GM18502 (cell line): ENCODE data around the gene FILIP1.

Experiments
- ATAC-seq: cut with Tn5 transposase; IDR thresholded peaks from one replicate; pipeline ENCODE4 v1.9.1; 2021; ENCODE audit warnings: mild to moderate bottlenecking; ENCODE audit not compliant: unreplicated experiment, poor library complexity

Gene FILIP1

DNA sequence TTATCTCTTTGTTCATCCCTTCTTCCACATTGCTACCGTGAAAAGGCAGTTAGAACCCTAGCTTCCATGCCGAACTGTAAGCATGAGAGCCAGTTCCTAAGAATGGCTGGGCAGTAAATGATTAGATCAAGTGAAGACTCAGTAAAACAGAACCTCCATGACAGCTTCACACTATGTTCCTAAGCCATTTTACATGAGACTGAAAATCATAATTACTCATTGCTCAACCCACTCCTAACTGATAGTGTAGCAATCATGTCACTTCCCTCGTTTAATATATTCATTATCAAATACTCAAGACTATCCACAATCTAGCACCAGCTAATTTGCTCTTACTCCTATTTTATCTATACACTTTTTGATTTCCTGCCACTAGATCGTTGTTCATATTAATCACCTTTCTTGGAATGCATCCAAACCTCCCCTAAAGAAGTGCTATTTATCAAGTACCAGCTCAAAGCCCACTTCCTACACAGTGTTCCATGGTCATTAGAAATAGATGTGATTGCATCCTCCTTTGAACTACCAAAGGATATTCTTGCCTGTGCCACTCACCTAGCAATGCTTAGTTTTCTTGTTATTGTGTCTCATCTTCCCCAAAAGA lies 215.0 kb downstream of the FILIP1 start:
- ATAC-seq: no peak

GRCh38 chr6:75275067-75275466 lies 218.5 kb downstream of the FILIP1 start:
- ATAC-seq: no peak

DNA sequence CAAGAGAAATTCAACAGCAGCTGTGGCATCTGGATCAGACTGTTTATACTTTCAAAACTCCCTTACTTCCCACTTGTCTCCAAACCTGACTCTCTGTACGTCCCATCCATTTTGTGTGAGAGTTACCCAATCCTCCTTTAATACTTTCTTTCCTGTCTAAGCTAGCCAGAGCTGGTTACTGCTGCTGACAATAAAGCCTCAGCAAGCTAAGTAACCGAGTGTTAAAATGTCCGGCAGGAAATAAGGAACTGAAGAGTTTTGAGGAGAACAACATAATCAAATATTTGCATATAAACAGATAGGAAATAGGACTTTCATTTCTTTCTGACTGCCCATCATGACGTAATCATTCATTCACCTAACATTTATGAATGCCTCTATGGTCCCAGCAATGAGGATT lies 220.6 kb downstream of the FILIP1 start:
- ATAC-seq: no peak

- no peak for ATAC-seq
These were observed 221.3 kb downstream of the FILIP1 start for GRCh38 chr6:75272145-75272840.

DNA sequence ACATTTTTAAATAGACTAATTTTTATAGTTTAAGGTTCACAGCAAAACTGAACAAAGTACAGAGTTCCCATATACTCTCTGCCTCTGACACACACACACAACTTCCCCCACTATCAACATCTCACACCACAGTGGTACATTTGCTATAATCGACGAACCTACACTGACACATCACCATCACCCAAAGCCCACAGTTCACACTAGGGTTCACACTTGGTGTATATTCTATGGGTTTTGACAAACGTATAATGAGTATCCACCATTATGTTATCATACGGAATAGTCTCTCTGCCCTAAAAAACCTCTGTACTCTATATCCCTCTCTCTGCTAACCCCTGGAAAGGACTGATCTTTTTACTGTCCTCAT lies 224.6 kb downstream of the FILIP1 start:
- ATAC-seq: no peak

DNA sequence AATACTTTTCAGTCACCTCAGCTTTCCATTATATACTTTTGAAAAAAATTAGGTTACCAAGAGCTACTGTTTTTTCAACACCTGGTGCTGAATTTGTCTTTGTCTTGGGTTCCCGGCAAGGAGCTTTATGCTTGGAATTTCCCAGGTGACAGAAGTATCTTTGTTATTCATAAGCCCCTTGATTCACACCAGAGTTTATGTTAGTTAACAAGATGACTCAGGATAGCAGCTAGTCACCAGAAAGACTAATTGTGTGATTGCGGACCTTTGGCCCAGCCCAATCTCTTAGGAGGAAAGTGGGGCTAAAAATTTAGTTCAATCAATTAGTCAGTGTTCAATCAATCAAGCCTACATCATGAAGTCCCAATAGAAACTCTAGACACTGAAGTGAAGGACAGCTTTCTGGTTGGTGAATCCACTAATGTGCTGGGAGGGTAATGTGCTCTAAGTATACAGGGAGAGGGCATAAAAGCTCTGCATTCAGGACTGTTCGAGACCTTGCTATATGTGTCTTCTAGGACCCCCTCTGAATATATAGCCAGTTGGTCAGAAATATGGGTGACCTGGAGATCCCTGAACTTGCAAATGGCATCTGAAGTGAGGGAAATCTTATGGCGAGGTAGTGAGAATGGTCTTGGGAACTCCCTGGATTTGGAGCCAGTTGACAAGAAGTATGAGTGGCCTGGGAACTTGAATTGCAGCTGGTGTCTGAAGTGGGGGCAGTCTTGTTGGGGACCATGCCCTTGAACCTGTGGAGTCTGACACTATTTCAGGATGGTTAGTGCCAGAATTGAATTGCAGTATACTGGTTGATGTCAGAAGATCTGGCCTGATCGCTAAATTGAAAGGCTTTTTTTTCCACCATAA lies 225.2 kb downstream of the FILIP1 start:
- no peak for ATAC-seq

DNA sequence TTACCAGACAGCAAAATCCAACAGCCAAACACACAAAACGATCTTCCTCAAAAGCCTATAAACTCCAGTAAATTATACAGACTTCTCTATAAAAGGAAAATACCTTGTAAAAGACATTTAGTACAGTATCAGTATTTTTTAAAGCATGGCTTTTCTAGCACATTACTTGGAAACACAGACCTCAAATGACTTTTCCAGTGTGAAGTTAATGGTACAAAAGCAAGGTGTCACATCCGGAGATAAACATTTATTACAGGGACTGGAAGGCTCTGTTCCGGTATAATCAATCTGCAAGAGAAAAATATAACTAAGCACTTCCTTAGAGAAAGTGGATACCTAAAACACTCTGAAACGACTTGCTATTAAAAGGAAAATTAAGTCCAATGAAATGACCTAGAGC lies 226.1 kb downstream of the FILIP1 start:
- no peak for ATAC-seq

- peak; percentile 85 for ATAC-seq
These were observed 226.8 kb downstream of the FILIP1 start for GRCh38 chr6:75266716-75267291.

DNA sequence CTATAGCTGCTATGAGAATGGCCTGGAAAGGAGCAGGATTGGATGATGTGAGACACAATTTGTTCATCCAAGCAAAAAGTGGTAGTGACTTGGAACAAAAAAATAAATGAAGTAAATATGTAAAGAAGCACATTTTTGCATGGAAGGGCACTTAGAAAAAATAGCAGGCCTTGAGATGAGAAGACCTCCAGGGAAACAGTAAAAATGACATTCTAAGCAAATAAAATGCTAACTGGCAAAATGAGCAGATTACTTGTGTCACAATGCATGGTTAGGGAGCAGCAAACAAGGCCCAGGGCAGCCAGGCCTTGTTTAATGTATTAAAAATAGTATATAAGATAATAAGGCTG lies 230.2 kb downstream of the FILIP1 start:
- no peak for ATAC-seq

GRCh38 chr6:75262716-75263400 lies 230.7 kb downstream of the FILIP1 start:
- ATAC-seq: no peak

DNA sequence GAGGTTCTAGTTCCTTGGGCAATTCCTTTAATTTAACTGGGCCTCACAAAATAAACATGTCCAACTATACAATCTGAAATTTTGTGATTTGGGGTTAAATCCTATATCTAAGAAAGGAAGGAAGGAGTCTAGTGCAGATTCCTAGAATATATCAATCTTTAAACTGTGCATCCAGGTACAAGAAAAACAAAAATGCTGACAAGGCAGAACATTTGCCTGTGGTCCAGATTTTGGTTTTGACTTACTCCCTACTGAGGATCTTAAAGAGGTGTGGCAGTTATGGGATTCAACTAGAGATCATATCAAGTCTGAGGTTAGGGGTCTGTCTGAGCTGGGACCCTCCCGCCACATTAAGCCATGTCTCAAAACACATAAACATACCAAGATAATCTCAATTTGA lies 232.3 kb downstream of the FILIP1 start:
- ATAC-seq: no peak

DNA sequence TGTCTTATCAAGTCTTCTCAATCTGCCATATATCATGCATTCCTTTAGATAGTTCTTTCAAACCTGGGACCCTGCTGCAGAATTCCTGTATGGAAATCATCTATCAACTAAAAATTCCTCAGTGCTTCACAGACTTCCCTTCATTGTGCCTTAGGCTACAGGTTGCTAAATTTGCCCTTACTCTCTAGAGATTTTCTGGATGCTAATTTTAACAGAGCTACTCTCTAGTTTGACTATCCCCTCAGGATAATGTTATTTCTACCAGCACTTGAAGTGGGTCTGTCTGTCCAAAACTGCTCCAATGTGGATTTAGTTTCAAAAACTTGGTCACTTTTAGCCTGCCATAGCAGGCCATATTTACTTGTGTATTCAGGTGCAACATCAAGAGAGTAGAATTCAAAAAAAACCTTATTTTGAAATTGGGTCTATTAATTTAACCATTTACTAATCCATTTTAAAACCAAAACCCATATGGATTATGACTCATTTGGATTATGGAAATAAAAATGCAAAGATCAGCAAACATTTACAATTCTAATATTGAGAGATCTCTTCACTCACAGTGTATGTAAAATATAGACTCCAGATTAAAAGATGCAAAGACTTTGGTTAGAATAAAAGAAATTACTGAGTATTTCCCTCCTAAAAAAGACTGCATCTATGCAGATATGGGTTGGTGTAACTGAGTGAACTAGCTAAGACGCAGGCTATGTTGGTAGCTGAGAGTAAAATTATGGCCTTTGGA lies 236.1 kb downstream of the FILIP1 start:
- ATAC-seq: no peak

DNA sequence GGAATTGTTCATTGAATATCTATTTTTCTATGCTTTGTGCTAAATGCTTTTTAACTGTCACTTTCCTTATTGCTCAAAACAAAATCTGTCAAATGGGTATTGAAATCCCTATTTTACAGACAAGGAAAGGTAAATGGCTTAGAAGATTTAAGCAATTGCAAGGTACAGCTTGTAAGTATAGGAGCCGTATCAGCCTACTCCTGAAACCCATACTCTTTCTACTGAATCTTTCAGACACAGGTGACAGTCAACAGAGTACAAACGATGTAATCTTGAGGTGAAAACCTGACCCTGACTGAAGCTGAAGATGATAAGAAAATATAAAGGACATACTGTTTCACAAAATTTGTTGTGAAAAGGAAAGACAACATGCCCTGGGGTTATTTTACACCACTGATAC lies 243.0 kb downstream of the FILIP1 start:
- no peak for ATAC-seq

DNA sequence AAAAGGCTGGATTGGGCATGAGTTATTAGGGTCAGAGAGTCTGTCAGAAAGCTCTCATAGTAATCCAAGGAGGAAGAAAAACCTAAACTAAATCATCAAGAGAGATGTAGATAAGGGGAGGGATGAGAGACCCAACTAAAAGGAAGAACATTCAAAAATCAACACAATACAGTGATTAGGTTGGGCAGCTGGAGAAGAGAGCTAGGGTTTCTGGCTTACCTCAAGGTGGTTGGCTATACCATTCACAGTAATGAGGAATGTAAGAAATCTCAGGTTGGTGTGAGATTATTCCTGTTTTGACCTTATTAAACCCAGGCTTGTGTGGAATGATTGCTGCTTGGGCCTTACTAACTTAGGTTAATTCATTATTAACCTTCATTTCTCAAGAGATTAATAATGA lies 243.8 kb downstream of the FILIP1 start:
- no peak for ATAC-seq

GRCh38 chr6:75246386-75246785 lies 247.2 kb downstream of the FILIP1 start:
- no peak for ATAC-seq

- ATAC-seq: peak; percentile 26
These were observed 249.5 kb downstream of the FILIP1 start for GRCh38 chr6:75244063-75244584.

DNA sequence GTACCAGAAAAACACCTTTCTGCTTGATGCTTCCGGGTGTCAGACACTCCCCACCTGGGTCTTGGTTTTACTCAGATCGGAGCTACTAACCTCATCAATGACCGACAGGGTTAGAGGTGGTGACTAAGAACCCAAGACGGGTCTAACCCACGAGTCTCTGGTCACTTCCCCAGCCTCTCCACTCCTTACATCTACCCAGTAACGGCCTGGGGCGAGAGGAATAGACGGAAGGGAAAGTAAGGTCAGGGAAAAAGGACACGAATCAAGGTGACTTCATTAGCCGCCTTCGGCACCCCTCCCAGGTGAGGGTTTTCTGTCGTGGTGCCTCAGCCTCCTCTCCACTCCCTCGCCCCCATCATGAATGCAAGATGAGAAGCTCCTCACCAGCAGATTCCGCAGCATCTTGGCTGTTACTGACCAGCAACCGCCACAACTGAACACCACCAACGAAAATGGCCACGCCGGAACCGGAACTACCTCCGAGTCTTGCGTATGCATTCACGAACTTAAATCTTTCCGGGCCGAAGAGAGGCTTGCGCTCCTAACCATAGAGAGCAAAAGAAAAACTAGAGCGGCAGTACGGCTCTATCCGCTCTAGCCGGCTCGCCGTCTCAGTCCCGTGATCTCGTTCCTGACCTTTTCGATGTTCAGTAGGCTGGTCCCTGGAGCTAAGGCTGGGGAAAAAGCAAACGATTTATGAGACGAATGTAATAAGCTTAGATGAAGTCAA lies 250.1 kb downstream of the FILIP1 start, which contains the start of gene COX7A2:
Gene COX7A2 (minus strand): TSS at position 469 of the 730 bp plus-strand sequence. CDS start 67 bp downstream, at position 402.
- peak; percentile 96 for ATAC-seq
